NCI-H748 (cell line): Measurements from ENCODE around the gene SNCA.
A peak's percentile ranks its signal among the peaks of the same experiment; 100 is the strongest.

ENCODE experiments used
- DNase-seq: peaks from one replicate; lab custom pipeline; 2025; ENCODE audit not compliant: unreplicated experiment; lab: John Stamatoyannopoulos, UW

Gene SNCA

DNA sequence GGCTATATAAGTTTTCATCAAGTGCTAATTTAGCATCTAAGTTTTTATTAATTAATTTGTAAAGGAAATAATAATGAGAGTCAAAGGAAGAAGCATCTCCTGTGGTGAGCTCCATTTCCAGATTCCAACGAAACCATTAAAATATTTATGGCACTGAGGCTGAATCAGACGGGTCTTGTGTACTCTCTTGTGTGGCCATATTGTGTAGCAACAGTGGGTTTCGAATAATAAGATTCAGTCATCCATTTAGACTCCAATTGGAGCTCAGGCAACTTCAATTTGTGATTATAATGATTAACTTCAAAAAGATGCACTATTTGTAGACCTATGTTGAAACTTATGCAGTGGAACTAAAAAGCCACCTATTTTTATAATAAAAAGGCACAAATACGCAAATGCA is 82.4 kb downstream of the SNCA start:
- no peak for DNase-seq

DNA sequence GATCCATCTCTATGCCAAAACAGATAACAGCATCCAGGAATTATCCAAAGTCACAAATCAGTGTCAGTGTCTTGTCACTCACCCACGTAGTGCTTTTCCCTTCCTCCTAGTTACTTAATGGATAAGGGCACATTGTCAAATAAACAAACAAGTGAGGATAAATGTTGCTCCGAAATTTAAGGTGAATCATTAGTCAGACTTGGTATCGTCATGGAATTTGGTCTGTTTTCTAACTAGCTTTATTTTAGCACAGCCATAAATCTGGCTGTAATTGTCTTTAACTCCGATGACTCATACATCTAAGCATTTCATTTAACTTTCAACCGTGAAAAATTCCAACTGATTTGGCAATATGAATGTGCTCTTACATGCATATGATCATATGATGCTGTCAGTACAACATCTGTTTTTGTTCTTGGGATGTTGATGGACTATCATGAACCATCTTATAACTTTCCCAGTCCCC is 83.3 kb downstream of the SNCA start:
- DNase-seq: peak; percentile 9

DNA sequence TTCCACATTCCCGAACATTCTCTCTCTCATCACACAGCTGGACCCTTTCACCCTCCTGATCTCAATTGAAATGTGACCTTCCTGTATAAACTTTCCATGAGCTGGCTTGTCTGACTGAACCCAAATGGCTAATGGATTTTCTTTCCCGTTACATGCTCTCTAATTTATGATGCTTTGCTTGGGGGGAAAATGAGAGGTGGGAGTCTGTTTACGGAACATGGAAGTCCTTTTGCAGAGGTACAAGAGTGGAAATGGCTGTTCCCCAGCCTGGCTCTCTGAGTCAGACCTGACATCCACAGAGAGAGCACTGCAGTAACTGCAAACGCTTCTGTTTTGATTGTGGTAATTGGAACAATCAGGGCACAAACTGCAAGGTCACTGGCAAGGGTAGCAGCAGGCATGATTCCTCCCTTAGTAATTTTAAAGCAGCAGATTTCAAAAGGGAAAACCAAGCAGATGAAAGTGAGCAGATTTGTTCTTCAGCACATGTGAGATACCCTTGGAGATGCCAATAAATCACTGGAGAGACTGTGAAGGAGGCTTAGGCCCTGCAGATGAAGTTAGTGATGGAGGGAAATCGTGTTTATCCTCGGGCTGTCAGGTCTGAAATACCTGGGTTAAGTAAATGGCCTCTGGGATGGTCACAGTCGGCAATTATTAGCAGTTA is 83.9 kb downstream of the SNCA start:
- peak; percentile 22 for DNase-seq

- DNase-seq: peak; percentile 48
Measured at GRCh38 chr4:89751416-89751815, 85.5 kb downstream of the SNCA start.

- no peak for DNase-seq
Measured at GRCh38 chr4:89746377-89746776, 90.6 kb downstream of the SNCA start.

- DNase-seq: no peak
Measured at GRCh38 chr4:89745708-89746107, 91.3 kb downstream of the SNCA start.

DNA sequence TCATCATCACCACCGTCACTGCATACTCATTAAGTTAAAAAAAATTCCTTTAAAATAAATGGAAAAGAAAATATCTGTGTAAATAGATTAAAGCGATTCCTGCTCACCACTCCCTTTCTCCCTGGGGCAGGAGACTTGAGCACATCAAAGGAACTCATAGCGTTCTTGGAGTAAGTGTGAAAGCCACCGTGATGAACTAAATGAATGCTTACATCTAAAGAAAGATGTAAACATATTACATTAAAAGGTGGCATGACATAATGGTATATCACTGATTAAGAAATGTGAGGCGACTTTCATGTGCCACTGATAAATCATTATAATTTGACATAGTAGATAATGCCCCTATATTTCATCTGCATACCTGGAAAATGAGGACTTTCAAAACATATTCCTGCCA is 92.0 kb downstream of the SNCA start:
- no peak for DNase-seq

DNA sequence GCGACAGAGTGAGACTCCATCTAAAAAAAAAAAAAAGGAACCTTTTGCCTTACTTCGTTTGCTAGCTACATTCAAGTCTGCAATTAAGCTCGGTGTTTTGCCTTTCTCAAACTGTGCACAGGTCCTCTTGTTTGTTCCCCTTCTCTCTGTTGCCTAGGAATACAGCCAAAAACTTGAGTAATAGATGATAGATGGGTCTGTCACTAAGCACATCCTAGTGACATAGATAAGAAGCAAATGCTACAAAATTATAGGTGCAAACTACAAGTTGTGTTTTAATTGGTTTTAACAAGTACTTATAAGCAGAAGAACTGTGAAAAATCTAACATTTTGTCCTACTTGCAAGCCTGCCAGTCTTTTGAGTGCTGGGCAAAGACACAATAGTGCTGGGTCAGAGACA is 95.2 kb downstream of the SNCA start:
- DNase-seq: no peak

GRCh38 chr4:89739311-89739988 is 97.5 kb downstream of the SNCA start:
- no peak for DNase-seq

GRCh38 chr4:89737888-89738287 is 99.1 kb downstream of the SNCA start:
- peak; percentile 21 for DNase-seq

- no peak for DNase-seq
Measured at GRCh38 chr4:89733946-89734345, 103.0 kb downstream of the SNCA start.

- no peak for DNase-seq
Measured at GRCh38 chr4:89727238-89727637, 109.7 kb downstream of the SNCA start.

GRCh38 chr4:89725268-89725667 is 111.7 kb downstream of the SNCA start:
- DNase-seq: no peak

DNA sequence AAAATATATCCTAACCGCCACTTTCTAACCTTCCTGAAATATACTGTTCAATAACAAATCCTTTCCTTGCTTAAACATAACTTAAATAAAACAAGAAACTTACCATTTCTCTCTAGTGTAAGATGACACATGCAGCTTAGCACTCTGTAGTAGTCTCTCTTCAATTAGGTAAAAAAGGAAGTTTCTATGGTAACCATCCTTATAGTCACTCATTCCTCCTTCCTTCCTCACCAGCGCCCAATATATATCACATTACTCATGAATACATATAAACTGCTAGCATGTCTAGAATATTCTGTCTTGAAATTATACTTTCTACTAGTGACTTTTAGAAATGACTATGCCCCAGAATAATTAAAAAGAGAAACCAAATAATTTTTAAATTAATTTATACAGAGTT is 112.2 kb downstream of the SNCA start:
- DNase-seq: peak; percentile 16

DNA sequence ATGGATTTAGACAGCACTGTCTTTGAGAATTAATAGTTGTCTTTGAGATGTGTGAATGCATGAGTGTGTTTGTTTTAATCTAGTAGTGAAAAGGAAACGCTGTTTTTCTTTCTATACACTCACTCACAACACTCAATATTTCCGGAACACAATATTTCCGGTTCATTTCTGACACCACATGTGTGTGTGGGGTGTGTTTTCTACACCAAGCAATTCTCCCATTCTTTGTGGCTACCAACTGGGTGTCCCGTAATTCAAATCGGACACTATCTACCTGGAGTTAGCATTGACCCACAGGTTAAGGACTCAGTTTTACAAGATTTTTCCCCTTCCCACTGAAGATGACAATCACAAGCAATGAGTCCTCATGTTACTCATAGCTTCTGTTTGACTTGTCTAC is 113.9 kb downstream of the SNCA start:
- no peak for DNase-seq

GRCh38 chr4:89722517-89722916 is 114.4 kb downstream of the SNCA start:
- DNase-seq: no peak

DNA sequence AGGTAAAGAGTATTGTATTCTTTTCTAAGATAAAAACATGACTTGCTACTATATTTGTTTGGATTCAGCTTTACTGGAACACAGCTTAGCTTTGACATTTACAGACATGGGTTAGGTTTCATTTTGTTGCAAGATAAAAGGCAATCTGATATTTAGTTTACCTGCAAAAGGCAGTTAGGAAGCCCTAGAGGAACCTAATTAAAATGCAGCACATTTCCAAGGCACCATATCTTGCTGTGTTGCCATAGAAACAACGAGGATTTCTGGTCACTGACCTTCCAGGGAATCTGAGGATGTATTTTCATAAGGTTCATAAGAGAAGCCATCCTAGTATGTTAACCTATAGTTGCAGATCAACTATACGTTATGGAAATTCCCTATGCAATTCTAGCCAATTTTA is 116.0 kb downstream of the SNCA start:
- DNase-seq: peak; percentile 43

DNA sequence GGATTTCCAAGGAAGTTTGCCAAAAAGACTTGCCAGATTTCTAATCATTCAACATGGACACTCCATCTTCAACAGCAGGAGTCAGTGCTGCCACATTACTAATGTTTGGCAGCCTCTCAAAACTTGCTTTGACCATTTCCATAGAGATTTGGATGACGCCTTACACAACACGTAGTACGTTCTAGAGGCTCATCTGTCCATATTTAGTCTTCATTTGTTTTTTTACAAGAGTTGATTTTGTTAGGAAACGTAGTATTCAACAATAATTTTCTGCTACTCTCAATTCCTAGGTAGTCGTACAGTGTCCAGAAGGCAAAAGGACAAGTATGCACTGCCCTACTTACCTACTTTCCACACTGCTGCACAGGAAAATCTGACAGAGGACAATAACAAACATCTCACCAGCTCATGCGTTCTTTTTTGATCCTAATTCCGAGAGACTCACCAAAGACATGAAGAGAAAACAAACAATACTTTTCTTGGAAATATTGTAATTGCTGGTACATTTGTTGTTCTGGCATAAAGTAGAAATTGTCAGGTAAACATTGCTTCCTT is 117.3 kb downstream of the SNCA start:
- DNase-seq: no peak

DNA sequence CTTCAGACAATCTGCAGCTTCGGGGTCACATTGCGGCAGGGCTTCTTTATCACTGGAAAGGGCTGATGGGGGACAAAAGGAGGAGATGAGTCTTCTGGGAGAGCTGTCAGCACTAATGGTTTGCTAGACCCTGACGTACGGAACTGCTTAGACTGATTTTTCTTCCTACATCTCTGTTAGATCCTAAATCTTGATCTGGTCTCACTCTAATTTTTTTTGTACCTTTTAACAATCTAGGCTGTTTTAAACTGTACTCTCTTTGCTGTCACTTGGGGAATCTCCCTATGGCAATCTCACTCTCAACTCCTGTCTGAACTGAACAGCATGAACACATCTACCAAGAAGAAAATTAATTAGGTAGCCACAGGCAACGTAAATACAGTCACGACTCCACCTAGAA is 120.1 kb downstream of the SNCA start:
- DNase-seq: no peak

DNA sequence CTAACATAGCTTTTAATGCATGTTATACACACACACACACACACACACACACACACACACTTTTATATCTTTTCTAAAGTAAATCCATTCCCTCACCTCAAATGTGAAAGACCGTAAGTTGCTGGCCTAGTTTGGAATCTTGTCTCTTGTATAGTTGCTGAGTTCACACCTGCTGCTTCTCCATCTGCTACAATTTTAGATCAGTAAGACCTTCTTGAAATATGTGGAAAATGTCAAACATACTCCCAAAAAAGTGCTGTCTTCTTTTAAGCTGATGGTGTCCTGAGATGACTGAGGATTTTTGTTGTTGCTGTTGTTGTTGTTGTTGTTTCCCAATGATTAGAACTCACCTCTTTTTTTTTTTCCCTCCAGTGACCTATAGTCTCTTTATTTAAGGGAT is 121.3 kb downstream of the SNCA start:
- DNase-seq: no peak

- no peak for DNase-seq
Measured at GRCh38 chr4:89712827-89713226, 124.1 kb downstream of the SNCA start.

GRCh38 chr4:89712141-89712540 is 124.8 kb downstream of the SNCA start:
- no peak for DNase-seq
